ENCODE data around the gene BRD1. TPM values are rescaled to one million over a fixed set of nuclear protein-coding genes. Genes with fewer than 3 reads are reported as not detected.

BRD1 gene
- total and polyA plus RNA-seq, 8 donors, result 27.4 to 50.3 (median 37.9) TPM

DNA sequence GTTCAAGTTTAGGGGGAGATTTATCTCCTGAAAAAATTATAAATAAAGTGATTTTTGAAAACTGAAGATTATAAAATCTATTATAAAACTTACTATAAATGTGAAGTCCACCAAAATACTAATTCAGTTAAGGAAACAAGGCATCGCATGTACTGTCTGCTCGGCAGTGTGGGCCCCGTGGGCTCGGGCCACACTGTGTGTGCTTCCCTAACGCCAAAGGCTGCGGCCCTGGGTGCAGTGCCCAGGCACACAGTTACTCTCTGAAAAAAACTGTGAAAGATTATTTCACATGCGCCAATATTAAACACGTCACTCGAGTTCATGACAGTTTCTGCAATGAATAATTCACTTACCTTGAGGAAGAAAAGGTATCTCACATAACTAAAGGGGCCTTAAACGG, 39.8 kb downstream of the BRD1 start:
- DNase-seq (peak in 1 of 4 donors; percentile 32), ATAC-seq (no peak)
- intact Hi-C loops (cut with DNase I), result no loop called here
- Histone ChIP-seq H3K27ac (peak overlapping the region in 1 of 2 donors; percentile 80), H3K9me3 (no peaks in the 10 kb centered on the region), H3K27me3 (no peaks in the 10 kb centered on the region), H3K4me1 (peaks cover 15 to 51% of the 10 kb centered on the region in 2 donors), H3K4me3 (no peak overlapping the region), H3K36me3 (peaks cover 0 to 81% of the 10 kb centered on the region in 2 donors)
- TF ChIP-seq CTCF (IDR thresholded peaks at IDR 0.05), result no peak

- Histone ChIP-seq H3K36me3 (peaks cover 0 to 74% of the 10 kb centered on the region in 2 donors), H3K27me3 (no peaks in the 10 kb centered on the region), H3K4me1 (peaks cover 15 to 47% of the 10 kb centered on the region in 2 donors), H3K4me3 (no peak overlapping the region), H3K27ac (no peak overlapping the region), H3K9me3 (no peaks in the 10 kb centered on the region)
- intact Hi-C loops (cut with DNase I), result no loop called here
- peak in 1 of 4 donors; percentile 53 for DNase-seq
- no peak for ATAC-seq
- no peak for TF ChIP-seq CTCF (IDR thresholded peaks at IDR 0.05)
Observed at GRCh38 chr22:49786976-49787706, 40.5 kb downstream of the BRD1 start.

DNA sequence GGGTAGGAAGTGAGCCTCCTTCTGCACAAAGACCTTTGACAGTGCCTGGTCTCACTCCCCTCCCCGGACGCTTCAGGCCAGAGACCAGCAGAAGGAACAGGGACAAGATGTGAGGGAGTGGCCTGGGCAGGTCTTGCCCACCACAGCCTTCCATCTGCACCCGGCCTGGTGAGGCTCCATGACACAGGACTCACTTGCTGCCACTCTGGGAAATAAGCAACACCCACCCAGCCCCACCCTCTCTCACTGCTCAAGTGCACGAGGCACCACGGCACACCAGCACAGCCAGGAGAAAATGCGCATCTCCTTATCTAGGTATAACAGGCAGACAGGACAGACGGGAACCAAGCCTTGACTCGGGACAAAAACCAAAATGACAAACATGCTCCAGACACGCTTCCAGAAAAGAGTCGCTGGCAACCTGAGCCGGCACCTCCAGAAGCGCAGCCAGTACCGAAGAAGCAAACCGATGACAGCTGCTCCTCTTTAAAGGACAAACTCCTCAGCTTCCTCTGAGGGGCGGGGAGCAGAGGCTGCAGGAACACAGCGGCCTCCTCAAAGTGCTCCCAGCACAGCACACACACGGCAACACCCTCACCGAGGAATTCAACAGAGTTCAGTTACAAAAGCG, 41.7 kb downstream of the BRD1 start:
- Histone ChIP-seq H3K27me3 (no peaks in the 10 kb centered on the region), H3K9me3 (no peaks in the 10 kb centered on the region), H3K4me3 (no peak overlapping the region), H3K36me3 (peaks cover 0 to 71% of the 10 kb centered on the region in 2 donors), H3K27ac (no peak overlapping the region), H3K4me1 (peaks cover 15 to 39% of the 10 kb centered on the region in 2 donors)
- TF ChIP-seq CTCF (IDR thresholded peaks at IDR 0.05), result no peak
- ATAC-seq (no peak), DNase-seq (peak in 1 of 4 donors; percentile 43)
- intact Hi-C loops (cut with DNase I), result no loop called here

GRCh38 chr22:49785046-49785521, 42.6 kb downstream of the BRD1 start:
- ATAC-seq (no peak), DNase-seq (peak in 1 of 4 donors; percentile 71)
- peaks cover 0 to 71% of the 10 kb centered on the region in 2 donors for H3K36me3 ChIP-seq
- intact Hi-C loops (cut with DNase I), result no loop called here
- no peaks in the 10 kb centered on the region for H3K9me3 ChIP-seq
- TF ChIP-seq CTCF (IDR thresholded peaks at IDR 0.05), result no peak
- peaks cover 13 to 37% of the 10 kb centered on the region in 2 donors for H3K4me1 ChIP-seq
- H3K27ac ChIP-seq, result no peak overlapping the region
- H3K4me3 ChIP-seq, result no peak overlapping the region
- no peaks in the 10 kb centered on the region for H3K27me3 ChIP-seq

- Histone ChIP-seq H3K9me3 (no peaks in the 10 kb centered on the region), H3K36me3 (peaks cover 0 to 70% of the 10 kb centered on the region in 2 donors), H3K4me1 (peaks cover 8 to 33% of the 10 kb centered on the region in 2 donors), H3K27me3 (no peaks in the 10 kb centered on the region), H3K27ac (no peak overlapping the region), H3K4me3 (no peak overlapping the region)
- ATAC-seq (no peak), DNase-seq (peak in 1 of 4 donors; percentile 37)
- no peak for TF ChIP-seq CTCF (IDR thresholded peaks at IDR 0.05)
- intact Hi-C loops (cut with DNase I), result no loop called here
Observed at GRCh38 chr22:49784630-49784971, 43.1 kb downstream of the BRD1 start.
